MCF 10A (cell line): ENCODE data around the gene TPM4. TPM values are rescaled to one million over a fixed set of nuclear protein-coding genes. Genes with fewer than 3 reads are reported as not detected.
A peak's percentile ranks its signal among the peaks of the same experiment; 100 is the strongest.

ENCODE experiments used
- BruUV-seq: library from RNA; stranded (reverse); fragments of 400-500 nt; replicated peaks from 2 replicates; lab custom pipeline; 2021; lab: Mats Ljungman, UMichigan
- CTCF ChIA-PET: fragments of 300-600 bp; sonication (Branson Sonifier 250); formaldehyde crosslinking; extraction: SDS; loops from one replicate; lab custom pipeline; 2021; ENCODE audit warnings: antibody characterized with exemption, inconsistent platforms; lab: Yijun Ruan, JAX
- POLR2A ChIA-PET: fragments of 300-600, 350-650 bp; sonication (Branson Sonifier 250); formaldehyde crosslinking; extraction: SDS; loops from one replicate; lab custom pipeline; 2020; ENCODE audit warnings: antibody characterized with exemption, inconsistent platforms; lab: Yijun Ruan, JAX
- DNase-seq: peaks from one replicate; pipeline ENCODE4 v3.0.0-alpha.2; 2018; ENCODE audit not compliant: unreplicated experiment
- H3K27ac Mint-ChIP-seq: one replicate; pipeline ENCODE4 v1.8.0; 2022; ENCODE audit warnings: mild to moderate bottlenecking, low read depth, mixed read lengths; ENCODE audit not compliant: unreplicated experiment
- H3K27me3 Mint-ChIP-seq: one replicate; pipeline ENCODE4 v1.8.0; 2022; ENCODE audit warnings: mixed read lengths; ENCODE audit not compliant: insufficient read depth, unreplicated experiment
- H3K36me3 Mint-ChIP-seq: one replicate; pipeline ENCODE4 v1.8.0; 2022; ENCODE audit warnings: mild to moderate bottlenecking, moderate library complexity, mixed read lengths; ENCODE audit not compliant: insufficient read depth, unreplicated experiment
- H3K4me1 Mint-ChIP-seq: one replicate; pipeline ENCODE4 v1.8.0; 2022; ENCODE audit warnings: mixed read lengths; ENCODE audit not compliant: insufficient read depth, unreplicated experiment
- H3K4me3 Mint-ChIP-seq: one replicate; pipeline ENCODE4 v1.8.0; 2022; ENCODE audit warnings: mild to moderate bottlenecking, moderate library complexity, mixed read lengths; ENCODE audit not compliant: unreplicated experiment
- H3K9me3 Mint-ChIP-seq: one replicate; pipeline ENCODE4 v1.8.0; 2022; ENCODE audit warnings: mixed read lengths; ENCODE audit not compliant: unreplicated experiment
- intact Hi-C: fragments of 100-400 bp; cut with micrococcal nuclease; formaldehyde crosslinking; loops from 2 replicates; pipeline ENCODE4 v1.14.1; 2022
- total RNA-seq: library from RNA; stranded (reverse); gene quantifications from 2 replicates; pipeline ENCODE4 v1.2.3, GENCODE V29; 2022
- TF ChIP-seq, protein P1 (sequence below): fragments of 200-600 bp; IDR thresholded peaks from one replicate; pipeline ENCODE4 v1.8.0; 2022; ENCODE audit warnings: antibody characterized with exemption, mild to moderate bottlenecking; ENCODE audit not compliant: unreplicated experiment

TPM4 gene
- total RNA-seq, 1 experiment from 2014 or later: 355 TPM

- Mint-ChIP-seq H3K4me1 (peaks cover 12% of the 10 kb centered on the region), H3K4me3 (no peak overlapping the region), H3K27ac (no peak overlapping the region), H3K27me3 (no peaks in the 10 kb centered on the region), H3K36me3 (peaks cover 47% of the 10 kb centered on the region), H3K9me3 (no peaks in the 10 kb centered on the region)
- CTCF ChIA-PET: interaction anchor here (0.8 to 4.9 kb wide), 2 partner anchors 12 to 32 kb away, joined by 4 to 23 read pairs; no protein-coding TSS in a partner anchor
- POLR2A ChIA-PET: no interaction called here
- TF ChIP-seq, protein P1, sequence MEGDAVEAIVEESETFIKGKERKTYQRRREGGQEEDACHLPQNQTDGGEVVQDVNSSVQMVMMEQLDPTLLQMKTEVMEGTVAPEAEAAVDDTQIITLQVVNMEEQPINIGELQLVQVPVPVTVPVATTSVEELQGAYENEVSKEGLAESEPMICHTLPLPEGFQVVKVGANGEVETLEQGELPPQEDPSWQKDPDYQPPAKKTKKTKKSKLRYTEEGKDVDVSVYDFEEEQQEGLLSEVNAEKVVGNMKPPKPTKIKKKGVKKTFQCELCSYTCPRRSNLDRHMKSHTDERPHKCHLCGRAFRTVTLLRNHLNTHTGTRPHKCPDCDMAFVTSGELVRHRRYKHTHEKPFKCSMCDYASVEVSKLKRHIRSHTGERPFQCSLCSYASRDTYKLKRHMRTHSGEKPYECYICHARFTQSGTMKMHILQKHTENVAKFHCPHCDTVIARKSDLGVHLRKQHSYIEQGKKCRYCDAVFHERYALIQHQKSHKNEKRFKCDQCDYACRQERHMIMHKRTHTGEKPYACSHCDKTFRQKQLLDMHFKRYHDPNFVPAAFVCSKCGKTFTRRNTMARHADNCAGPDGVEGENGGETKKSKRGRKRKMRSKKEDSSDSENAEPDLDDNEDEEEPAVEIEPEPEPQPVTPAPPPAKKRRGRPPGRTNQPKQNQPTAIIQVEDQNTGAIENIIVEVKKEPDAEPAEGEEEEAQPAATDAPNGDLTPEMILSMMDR: no peak
- intact Hi-C loops: no loop called here
- no TSS peak for BruUV-seq
- no peak for DNase-seq
Measured at GRCh38 chr19:16073988-16074387, 2.3 kb upstream of the TPM4 start.

DNA sequence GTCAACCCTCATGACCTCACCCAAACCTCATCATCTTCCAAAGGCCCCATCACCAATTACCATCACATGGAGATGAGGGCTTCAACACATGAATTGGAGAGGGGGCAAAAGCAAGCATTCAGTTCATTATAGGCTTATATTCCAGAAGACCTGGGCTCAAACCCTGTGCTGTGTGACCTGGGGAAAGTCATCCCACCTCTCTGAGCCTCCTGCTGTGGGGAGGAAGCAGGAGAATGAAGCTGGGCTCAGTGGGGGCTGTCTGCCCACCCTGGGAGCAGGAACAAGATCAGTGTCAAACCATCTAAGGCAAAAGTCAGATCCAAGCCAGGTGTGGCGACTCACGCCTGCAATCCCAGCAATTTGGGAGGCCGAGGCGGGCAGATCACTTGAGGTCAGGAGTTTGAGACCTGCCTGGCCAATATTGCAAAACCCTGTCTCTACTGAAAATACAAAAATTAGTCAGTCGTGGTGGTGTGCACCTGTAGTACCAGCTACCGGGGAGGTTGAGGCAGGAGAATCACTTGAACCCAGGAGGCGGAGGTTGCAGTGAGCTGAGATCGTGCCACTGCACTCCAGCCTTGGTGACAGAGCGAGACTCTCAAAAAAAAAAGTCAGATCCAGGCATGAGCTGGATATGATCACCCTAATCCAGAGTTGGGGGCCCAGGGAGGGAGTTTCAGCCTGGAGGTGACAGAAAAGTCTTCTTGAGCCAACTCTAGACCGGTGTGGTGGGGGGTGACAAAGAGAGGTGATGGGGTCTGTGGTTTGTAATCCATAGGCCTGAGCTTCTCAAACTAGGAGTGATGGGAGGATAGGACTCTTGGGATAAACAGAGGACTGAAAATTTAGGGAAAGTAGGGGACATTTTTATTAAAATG, 1.6 kb upstream of the TPM4 start:
- DNase-seq: no peak
- BruUV-seq: no TSS peak
- Mint-ChIP-seq H3K36me3 (peaks cover 55% of the 10 kb centered on the region), H3K4me1 (peaks cover 19% of the 10 kb centered on the region), H3K27me3 (no peaks in the 10 kb centered on the region), H3K27ac (peak overlapping the region; percentile 99), H3K4me3 (peak overlapping the region; percentile 71), H3K9me3 (no peaks in the 10 kb centered on the region)
- CTCF ChIA-PET: interaction anchor here (0.8 to 4.9 kb wide), 4 partner anchors 8 to 33 kb away, joined by 4 to 23 read pairs (median 6); no protein-coding TSS in a partner anchor
- POLR2A ChIA-PET: interaction anchor here (1.1 to 4.7 kb wide), 2 partner anchors 8 to 66 kb away, joined by 3 to 51 read pairs; no protein-coding TSS in a partner anchor
- TF ChIP-seq, protein P1: no peak
- intact Hi-C loops: no loop called here

GRCh38 chr19:16075430-16076153, 703 bp upstream of the TPM4 start:
- peak overlapping the region; percentile 99 for H3K27ac Mint-ChIP-seq
- peak overlapping the region; percentile 71 for H3K4me3 Mint-ChIP-seq
- H3K36me3 Mint-ChIP-seq: peaks cover 63% of the 10 kb centered on the region
- no peak for DNase-seq
- intact Hi-C loops: no loop called here
- H3K9me3 Mint-ChIP-seq: no peaks in the 10 kb centered on the region
- BruUV-seq: no TSS peak
- H3K27me3 Mint-ChIP-seq: no peaks in the 10 kb centered on the region
- TF ChIP-seq, protein P1: no peak
- ChIA-PET POLR2A (interaction anchor here (0.6 to 4.7 kb wide), 6 partner anchors 9 to 239 kb away, joined by 3 to 51 read pairs (median 3); no protein-coding TSS in a partner anchor), CTCF (interaction anchor here (0.5 to 1.6 kb wide), 10 partner anchors 9 to 767 kb away, joined by 3 to 8 read pairs (median 3); no protein-coding TSS in a partner anchor)
- peaks cover 19% of the 10 kb centered on the region for H3K4me1 Mint-ChIP-seq
